Epidermal melanocyte (primary cell): ENCODE measurements around the gene FCGR3B.
"Not testable (repeated sequence)": the region's sequence is repeated elsewhere in the genome, so short reads cannot be mapped to it uniquely, and the experiment has no call there.

ENCODE experiments used
- DNase-seq: peaks from one replicate; pipeline ENCODE4 v3.0.0; 2011; ENCODE audit warnings: low spot score; ENCODE audit not compliant: insufficient read length

Gene FCGR3B

DNA sequence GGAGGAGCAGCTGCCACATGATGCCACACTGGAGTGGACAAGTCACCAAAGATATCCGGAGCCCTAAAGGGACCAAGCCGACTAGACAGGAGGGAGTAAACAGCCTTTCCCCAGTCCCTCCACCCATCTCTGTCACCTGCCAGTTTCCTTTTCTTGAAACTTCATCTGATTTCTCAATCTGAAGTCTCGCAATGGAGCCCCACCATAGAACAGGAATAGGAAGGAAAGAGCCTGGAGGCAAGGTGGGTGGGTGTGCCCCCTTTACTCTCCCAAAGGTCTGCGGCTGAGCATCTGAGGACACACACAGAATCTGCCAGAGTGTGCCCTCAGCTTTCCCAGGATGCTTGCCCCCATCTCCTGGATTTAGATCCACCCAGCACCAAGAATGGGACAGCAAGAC lies at the start of gene FCGR3B:
Gene FCGR3B (minus strand): TSS at position 101 of the 400 bp plus-strand sequence. CDS start 82 bp downstream, at position 19.
- no peak for DNase-seq

DNA sequence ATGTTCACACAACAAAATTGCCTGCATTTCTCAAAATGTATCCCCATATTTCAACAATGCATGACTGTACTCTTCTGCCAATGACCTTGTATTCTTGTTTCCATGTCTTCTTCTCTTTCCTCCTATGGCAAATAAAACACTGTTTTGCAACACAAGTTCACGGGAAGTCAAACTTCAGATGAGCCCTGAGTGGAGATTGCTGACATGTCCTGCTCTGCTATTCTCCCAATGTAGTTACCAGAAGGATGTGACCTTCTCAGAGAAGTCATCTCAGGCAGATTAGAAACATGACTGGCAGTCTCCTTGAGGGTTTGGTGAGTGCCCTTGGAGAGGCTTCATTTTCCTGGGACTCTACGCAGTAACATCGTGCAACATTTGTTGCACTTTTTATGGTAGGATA lies 47.5 kb upstream of the FCGR3B start:
- DNase-seq: no peak

DNA sequence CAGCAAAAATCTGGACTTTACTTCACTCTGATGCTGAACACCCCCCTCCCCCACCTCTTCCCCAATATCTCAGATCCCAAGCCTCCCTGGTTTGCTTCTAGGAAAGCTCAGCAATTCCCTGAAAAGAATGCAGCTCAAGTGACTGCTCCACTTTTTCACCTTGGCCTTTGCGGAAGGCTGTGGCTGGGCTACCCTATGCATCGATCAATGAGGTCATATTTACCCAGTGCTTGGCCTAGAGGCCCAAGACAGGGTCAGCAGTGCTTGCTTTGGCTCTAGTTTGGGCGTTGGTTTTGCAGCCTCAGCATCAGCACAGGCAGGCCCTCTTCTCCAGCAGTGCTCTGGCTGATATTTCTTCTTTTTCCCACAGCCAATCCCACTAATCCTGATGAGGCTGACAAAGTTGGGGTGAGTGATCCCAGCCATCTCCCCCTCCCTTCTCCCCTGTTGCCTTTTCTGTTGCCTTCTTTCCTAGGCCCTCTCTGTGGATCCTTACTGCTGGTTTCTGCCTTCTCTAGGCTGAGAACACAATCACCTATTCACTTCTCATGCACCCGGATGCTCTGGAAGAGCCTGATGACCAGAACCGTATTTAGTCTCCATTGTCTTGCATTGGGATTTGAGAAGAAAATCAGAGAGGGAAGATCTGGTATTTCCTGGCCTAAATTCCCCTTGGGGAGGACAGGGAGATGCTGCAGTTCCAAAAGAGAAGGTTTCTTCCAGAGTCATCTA lies 46.1 kb upstream of the FCGR3B start:
- no peak for DNase-seq

DNA sequence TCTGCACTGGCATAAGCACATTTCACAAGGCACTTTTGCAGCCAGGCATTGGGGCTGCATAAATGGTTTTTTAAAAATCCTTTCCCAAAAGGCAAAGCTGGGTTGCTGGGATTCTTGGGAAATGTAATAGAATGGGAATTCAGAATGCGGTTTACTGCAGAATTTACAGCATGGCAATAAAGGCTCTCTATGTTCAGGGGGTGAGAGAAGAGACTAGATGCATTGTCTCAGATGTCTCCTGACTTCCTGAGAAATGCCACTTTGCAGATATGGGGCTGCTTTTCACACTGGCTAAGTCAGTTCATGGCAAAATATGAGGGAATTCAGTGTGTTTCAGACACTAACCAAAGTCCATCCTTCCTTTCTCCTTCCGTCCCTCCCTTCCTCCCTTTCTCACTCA lies 45.5 kb upstream of the FCGR3B start:
- peak; percentile 53 for DNase-seq

DNA sequence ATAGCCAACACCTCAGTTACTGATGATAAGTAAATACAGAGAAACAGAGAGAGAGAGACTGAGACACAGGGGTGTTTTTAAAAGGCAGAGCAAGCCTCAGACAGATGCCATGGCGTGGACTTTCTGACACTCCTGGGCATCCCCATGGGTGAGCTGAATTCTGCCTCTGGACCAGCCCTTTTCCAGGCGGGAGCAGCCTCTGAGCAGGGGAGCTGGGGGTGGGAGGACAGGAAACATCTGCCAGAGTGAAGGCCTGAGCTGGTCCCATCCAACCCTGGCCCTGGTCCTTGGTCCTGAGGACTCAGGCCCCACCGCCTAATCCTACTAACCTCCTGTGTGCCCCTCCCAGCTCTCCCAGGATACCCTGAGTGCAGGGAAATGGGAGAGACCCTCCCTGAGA lies 43.9 kb upstream of the FCGR3B start:
- not testable (repeated sequence) for DNase-seq

DNA sequence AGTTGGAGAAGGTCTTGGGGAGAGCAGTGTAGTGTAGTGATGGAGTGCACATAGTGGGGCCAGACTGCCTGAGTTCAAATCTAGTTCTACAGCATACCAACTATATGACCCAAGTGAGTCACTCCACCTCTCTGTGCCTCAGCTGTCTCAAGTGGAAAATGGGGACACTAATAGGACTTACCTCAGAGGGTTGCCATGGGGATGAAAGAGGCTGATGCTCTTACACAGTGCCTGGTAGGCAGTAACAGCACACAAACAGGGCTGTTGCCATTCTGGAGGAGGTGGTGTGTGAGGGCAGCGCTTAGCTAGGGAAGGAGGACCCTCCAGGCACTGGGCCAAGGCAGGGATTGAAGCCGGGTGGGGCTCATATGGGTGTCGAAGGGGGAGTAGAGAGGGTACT lies 43.5 kb upstream of the FCGR3B start:
- not testable (repeated sequence) for DNase-seq

DNA sequence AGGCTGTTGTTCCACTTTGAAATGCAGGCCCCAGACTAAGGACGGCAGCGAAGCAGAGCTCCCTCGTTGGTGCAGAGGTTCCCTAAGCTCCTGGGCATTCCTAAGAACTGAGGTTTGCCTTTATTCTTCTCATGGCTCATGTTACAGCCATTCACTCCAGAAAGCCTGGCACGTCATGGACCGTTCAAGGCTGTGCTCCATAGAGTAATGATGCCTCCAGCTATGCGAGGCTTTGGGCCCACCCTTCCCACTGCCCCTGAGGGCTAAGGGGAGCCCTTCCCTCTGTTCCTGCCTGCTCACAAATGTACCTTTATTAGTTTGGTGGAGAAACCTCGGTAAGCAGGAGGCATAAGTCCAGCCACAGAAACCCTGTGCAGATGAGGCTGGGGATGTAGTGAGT lies 42.5 kb upstream of the FCGR3B start:
- not testable (repeated sequence) for DNase-seq

DNA sequence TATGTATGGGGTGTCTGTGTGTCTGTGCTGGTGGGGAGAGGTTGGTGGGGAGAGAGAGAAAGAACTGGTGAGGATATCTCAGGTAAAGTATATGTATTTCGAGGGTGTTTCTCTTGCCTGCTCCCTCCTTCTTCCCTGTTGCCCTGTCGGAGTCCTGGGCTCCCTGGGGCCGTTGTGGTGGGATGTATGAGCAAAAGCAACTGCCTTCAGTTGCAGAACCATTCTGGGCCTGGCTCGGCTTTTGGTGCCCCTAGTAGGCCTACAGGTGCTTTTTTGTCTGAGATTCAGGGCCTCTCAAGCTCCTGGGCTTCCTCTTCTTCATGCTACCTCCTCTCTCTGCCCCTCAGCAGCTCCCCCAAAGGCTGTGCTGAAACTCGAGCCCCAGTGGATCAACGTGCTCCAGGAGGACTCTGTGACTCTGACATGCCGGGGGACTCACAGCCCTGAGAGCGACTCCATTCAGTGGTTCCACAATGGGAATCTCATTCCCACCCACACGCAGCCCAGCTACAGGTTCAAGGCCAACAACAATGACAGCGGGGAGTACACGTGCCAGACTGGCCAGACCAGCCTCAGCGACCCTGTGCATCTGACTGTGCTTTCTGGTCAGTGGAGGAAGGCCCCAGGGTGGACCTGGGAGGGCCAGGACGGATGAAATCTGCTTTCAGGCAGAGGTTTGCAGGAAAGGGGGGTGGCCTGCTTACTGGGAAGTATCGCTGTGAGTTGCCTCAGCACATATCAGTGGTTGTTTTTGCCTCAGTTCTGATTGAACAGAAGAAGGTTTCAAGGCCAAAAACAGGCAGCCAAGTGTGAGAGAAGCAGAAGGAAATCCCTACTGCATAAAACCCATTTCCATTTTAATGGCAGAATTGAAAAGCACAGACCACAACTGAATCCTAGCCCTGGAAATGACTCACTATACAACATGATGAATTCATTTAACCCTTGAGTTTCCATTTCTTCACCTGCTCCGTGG lies 40.4 kb upstream of the FCGR3B start:
- not testable (repeated sequence) for DNase-seq

DNA sequence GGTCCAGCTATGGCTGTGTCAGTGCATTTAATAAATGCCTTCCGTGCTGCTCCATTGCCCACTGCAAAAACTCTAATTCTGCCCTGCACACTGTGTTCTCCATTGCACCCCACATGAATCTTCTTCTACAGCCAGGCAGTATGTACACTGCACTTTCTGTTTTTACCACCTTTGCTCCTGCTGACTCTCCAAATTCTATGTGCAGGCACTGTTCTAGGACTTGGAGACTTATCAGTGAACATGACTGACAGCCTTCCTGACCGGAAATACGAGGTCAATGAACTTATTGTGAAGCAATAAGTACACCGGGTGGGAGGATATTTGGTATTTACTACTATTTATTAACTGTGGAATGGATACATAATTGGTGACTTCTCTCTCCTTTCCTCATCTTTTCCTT lies 33.7 kb upstream of the FCGR3B start:
- DNase-seq: not testable (repeated sequence)

DNA sequence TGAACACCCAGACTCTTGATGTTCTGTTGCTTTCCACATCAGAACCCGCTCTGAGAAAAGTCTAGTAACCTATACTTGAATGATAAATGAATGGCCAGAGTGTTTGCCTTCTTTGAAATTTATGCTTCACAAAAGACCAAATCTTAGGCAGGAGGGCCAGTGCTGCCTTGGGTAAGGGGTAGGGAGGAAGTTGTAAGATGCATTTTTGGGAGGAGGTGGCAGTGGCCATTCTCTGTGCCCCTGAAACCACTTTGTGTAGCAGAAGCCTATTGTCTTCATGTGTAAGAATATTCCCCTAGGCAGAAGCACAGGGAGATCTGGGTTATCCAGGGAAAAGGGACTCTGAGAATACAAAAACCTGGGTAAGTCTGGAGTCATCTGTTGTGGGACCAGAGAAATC lies 32.6 kb upstream of the FCGR3B start:
- DNase-seq: not testable (repeated sequence)

DNA sequence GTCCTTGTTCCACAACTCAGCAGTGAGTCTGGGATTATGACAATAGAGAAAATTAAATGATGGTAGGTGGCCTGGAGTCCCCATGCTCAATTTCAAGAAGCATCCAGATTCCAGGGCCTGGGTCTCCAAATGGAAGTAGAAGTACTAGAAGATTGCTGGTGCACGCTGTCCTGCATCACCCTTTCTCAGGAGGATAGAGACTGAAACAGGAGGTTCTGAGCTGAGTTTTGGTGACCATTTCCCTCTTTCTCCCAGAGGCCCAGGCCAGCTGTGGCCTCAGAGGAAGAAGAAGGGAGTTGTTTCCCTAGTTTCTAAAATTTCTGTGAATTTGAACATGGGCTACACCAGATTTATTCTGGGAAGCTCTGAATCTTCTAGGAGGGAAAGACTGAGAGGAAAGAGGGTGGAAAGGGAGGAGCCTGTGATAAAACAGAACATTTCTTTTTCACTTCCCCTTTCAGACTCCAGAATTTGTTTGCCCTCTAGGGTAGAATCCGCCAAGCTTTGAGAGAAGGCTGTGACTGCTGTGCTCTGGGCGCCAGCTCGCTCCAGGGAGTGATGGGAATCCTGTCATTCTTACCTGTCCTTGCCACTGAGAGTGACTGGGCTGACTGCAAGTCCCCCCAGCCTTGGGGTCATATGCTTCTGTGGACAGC lies 31.8 kb upstream of the FCGR3B start, which contains the start of gene FCGR2B:
Gene FCGR2B (plus strand): TSS at position 460 of the 656 bp plus-strand sequence. CDS start 99 bp downstream, at position 559.
- DNase-seq: not testable (repeated sequence)

DNA sequence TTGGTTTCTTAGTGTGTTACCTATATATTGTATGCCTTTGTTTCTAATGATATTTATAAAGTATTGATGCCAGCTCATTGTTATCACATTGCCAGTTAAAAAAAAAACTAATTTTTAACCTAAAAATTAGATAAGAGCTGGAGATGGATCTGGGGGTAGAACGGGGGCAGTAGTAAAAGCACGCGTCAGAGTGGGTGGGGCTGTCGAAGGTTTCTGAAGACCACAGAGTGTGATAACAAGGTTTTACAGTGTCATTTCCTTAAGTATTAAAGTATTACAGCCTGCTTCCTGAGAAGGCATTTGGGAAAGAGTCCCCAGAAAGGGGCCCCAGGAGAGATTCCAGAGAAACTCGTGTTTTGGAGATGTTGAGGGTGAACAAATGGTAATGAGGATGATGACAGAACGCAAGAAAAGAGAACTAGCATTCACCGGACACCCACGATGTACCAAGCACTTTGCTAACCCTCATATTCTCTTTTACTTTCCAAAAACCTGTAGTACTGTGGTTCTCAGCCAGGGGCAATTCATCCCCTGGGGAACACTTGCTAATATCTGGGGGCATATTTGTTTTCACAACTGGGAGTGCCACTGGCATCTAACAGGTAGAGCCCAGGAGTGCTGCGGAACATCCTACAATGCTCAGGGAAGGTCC lies 30.8 kb upstream of the FCGR3B start:
- not testable (repeated sequence) for DNase-seq

DNA sequence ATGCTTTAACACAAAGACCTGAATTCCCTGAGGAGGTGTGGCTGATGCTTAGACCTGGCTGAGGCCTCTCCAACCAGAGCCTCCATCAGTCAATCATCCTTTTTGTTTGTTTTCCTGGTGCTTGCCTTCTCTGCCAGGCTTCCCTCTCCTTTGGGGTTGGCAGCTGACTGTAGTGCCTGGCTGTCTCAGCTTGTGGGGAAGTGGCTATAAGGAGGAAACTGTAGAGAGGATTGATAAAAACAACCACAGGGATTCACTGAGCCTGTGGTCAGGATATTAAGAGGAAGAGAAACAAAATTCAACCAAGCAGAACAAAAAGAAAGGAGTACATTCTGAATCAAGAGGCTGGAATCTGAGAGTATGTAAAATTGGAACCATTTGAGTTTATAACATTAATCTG lies 27.5 kb upstream of the FCGR3B start:
- DNase-seq: not testable (repeated sequence)

DNA sequence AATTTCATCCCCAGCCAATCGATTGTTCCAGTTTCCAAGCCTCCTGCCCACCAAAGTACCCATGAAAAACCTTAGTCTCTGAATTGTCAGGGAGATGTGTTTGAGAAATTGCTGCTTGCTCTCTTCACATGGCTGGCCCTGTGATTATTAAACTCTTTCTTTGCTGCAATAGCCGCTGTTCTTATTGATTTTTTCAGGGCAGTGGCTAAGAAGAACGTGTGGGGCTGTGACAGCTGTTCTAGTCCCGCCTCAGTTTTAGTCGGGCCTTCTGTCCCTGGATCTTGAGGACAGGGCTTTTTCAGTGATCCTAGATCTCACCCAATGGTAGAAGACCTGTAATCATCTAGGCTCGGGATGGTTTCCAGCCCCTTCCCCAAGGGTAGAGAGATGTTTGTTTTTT lies 23.0 kb upstream of the FCGR3B start:
- not testable (repeated sequence) for DNase-seq

DNA sequence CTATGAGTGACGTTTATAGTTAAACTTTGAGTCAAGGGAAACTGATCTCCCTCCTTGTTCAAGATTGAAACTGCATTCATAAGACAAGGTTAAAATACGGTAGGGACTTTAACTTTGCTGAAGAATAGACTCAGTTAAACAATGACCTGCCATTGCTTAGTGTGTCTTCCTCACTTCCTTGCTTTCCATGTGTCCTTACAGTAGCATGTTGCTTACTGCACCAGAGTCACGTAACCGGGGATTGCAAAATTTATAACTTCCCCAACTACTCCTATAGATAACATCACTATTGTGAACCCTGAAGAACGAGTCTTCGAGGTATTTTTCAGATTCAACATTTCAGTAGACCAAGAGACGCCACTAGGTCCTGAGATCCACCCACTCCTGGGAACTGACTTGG lies 22.6 kb upstream of the FCGR3B start:
- not testable (repeated sequence) for DNase-seq

DNA sequence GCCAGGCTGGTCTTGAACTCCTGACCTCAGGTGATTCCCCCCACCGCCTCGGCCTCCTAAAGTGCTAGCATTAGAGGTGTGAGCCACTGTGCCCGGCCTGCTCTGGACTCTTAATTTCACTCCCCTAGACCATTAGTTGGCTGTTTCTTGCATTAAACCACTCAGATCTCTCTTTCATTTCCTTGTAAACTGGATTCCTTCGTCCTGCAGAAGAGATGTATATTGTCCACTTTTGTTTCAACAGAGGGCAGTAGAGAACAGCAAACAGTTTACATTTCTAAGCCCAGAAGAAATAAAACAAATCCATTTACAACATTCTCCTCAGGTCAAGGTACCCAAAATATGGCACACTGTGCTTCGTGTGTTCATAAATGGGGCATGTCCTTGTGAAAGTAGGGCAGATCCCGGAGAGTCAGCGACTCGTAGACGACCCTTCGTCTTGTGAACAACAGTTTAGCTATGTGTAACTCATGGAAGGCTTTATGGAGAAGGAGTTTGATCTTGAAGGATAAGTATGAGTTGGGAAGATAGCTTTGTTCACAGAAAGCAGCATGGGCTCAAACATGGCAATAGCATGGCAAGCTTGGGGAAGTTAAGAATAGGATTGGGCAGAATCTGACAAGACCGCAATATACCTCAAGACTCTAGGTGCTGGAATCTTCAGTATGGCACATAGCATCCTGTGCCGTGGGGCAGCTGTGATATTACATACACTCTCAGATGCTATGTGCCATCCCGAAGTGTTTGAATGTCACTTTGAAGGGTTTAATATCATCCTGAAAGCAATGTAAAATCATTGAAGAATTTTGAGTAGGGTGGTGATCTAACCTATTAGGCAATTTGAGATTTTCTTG lies 16.8 kb upstream of the FCGR3B start:
- DNase-seq: not testable (repeated sequence)

DNA sequence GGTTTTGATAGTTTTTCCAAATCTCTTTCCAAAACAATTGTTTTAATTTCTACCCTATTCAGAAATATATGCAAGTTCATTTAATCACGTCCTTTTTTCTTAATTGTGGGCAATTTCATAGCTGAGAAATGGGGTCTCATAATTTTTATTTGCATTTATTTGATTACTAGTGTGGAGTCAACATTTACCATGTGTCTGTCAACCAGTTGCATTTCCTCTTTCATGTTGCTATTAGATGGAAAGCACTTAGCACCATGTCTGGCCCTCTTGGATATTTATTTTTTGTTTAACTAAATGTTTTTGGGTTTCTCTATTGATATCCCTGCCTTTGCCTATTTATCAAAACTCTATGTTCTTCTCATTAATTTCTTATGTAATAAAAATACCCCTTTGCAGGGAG lies 13.9 kb upstream of the FCGR3B start:
- not testable (repeated sequence) for DNase-seq

DNA sequence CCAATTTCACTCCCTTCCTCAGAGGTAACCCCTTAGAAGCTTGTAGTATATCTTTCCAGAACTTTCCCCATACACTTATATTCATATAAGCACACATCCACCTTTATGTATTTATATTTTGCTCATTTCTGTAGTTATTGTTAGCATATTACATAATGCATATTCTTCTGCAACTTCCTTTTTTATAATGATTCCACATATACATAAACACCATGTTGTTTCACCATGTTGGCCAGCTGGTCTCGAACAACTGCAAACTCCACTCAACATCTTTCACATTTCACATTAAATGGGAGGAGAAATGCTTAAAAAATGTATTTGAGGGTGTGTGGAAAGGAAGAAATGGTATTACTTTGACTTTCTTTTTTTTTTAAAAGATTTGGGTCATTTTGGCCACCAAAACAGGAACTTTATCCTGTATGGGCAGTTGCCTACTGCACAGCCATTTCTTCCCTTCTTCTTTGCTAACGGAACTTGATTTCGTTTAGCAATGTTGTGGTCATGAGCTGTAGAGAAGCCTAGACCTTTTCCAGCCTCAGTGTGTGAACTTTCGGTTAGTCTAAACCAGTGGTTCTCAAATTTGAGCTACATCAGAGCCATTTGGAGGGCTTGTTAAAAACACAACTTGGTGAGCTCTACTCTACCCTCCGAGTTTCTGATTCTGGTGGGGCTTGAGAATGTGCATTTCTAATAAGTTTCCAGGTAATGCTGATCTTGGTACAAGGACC lies 12.7 kb upstream of the FCGR3B start:
- not testable (repeated sequence) for DNase-seq

DNA sequence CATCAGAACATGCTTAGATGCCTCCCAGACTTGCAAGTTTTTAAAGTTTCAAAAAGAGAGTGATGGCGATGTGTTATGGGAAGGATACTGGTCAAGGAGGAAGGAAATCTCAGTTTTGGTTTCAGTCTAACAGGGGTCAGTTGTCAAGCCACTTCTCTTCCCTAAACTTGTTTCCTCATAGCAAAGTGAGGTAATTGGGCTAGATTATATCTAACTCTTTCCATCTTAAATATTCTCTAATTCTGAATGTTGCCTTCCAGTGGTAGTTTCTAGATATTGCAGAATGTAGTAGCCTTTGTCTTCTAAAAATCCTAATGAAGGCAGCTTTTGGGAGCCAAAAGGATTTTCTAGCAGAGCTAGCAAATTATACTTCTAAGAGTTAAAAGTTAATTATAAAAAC lies 11.7 kb upstream of the FCGR3B start:
- DNase-seq: not testable (repeated sequence)
